Bronchial epithelial cell (primary cell): ENCODE results near the gene ATXN1L. TPM values are rescaled to one million over a fixed set of nuclear protein-coding genes. Genes with fewer than 3 reads are reported as not detected.
"Not testable (repeated sequence)": the region's sequence is repeated elsewhere in the genome, so short reads cannot be mapped to it uniquely, and the experiment has no call there.

ENCODE experiments used
- DNase-seq: peaks from one replicate; pipeline ENCODE4 v3.0.0-alpha.2; 2010; ENCODE audit warnings: low read depth
- FAIRE-seq: peaks from 2 replicates; lab custom pipeline; 2011; peaks lifted over from hg19 to GRCh38; lab: Jason Lieb, UNC
- H3K27me3 ChIP-seq: 2 replicates; pipeline ENCODE4 v1.5.1; 2011; ENCODE audit warnings: low read length; ENCODE audit not compliant: control insufficient read depth, insufficient read depth
- H3K36me3 ChIP-seq: 2 replicates; pipeline ENCODE4 v1.5.1; 2011; ENCODE audit warnings: low read length; ENCODE audit not compliant: control insufficient read depth, insufficient read depth
- H3K4me3 ChIP-seq: 2 replicates; pipeline ENCODE4 v1.5.1; 2011; ENCODE audit warnings: mild to moderate bottlenecking, low read depth, low read length, control low read depth
- total RNA-seq: library from RNA; depleted of rRNA; stranded (reverse); fragments of >200 nt; gene quantifications from 2 replicates; pipeline ENCODE4 v1.2.1, GENCODE V29; 2014
- TF ChIP-seq, protein P1 (sequence below): IDR thresholded peaks from 2 replicates; pipeline ENCODE4 v1.5.1; 2011; ENCODE audit warnings: mild to moderate bottlenecking, moderate library complexity, low read length, control low read depth, inconsistent platforms; ENCODE audit not compliant: insufficient read depth, severe bottlenecking

The ATXN1L gene
- total RNA-seq, 1 donor from 2014 or later, result 9.2 TPM

DNA sequence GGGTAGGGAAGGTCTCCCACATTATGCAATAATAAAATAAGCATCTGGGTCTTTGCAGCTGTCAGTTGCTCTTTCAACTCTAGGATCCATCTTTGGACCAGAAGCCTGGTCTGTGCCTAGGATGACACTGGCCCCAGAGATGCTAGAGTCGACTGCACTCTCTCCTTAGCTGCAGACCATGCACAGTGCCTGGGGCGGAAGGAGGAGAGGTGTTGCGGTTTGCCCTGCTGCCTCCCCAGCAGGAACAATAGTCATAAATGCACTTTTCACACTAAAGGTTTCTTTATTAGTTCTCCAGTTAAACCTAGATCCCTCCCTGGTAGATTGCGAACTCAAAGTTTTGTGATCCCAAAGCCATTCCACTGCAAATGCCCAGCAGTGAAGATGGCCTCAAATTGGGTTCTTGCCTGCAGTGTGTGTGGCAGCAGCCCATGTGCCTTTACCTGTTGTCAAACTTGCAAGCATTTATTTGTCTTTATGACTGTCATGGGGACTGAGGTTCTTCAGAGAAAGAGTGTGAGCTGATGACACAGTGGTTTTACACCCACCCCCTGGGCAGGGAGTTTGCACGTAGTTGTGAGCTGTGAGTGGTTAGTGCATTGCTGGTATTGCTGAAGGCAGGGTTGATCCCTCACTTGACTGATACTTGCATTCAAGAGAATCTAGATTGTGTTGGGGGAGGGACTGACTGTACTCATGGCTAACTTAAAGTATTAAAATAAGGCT lies 10.3 kb downstream of the ATXN1L start:
- DNase-seq (no peak), FAIRE-seq (no peak)
- H3K27me3 ChIP-seq, result no peaks in the 10 kb centered on the region
- peaks cover 5% of the 10 kb centered on the region for H3K36me3 ChIP-seq
- no peak overlapping the region for H3K4me3 ChIP-seq
- TF ChIP-seq, protein P1, sequence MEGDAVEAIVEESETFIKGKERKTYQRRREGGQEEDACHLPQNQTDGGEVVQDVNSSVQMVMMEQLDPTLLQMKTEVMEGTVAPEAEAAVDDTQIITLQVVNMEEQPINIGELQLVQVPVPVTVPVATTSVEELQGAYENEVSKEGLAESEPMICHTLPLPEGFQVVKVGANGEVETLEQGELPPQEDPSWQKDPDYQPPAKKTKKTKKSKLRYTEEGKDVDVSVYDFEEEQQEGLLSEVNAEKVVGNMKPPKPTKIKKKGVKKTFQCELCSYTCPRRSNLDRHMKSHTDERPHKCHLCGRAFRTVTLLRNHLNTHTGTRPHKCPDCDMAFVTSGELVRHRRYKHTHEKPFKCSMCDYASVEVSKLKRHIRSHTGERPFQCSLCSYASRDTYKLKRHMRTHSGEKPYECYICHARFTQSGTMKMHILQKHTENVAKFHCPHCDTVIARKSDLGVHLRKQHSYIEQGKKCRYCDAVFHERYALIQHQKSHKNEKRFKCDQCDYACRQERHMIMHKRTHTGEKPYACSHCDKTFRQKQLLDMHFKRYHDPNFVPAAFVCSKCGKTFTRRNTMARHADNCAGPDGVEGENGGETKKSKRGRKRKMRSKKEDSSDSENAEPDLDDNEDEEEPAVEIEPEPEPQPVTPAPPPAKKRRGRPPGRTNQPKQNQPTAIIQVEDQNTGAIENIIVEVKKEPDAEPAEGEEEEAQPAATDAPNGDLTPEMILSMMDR, result no peak

DNA sequence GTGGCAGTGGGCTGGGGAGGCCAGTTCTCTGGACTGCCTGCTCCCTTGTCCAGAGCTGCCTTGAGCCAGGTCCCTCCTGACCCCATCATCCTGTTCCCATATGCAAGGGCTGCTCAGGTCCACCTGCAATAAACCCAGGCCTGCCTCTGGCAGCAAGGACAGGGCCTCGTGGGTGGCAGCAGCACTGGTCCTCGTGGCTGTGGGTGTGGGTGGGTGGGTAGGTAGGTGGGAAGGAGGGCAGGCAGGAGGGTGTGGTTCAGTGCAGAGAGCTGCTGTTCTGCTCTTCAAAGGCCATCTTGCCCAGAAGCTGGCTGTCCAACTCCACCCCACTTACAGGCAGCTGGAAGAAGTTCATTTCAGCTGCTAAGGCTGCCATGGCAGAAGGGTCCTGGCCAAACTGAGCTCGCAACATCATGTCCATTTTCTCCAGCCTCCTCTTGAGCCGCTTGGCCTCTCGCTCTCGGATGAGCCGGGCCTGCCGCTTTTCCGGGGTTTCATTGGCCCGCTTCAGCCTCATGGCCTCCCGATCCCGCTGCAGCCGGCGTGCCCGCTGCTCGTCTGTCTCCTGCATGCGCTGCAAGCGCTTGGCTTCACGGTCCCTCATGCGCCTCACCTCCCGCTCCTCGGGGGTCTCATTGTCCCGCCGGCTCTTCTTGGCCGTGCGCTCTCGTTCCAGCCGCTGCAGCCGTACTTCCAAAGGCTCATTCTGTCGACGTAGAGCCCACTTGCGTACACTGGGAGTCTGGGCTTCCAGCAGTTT lies 14.2 kb downstream of the ATXN1L start:
- no peak for FAIRE-seq
- H3K36me3 ChIP-seq, result peaks cover 1% of the 10 kb centered on the region
- TF ChIP-seq, protein P1, result no peak
- H3K4me3 ChIP-seq, result no peak overlapping the region
- no peaks in the 10 kb centered on the region for H3K27me3 ChIP-seq
- DNase-seq, result no peak

DNA sequence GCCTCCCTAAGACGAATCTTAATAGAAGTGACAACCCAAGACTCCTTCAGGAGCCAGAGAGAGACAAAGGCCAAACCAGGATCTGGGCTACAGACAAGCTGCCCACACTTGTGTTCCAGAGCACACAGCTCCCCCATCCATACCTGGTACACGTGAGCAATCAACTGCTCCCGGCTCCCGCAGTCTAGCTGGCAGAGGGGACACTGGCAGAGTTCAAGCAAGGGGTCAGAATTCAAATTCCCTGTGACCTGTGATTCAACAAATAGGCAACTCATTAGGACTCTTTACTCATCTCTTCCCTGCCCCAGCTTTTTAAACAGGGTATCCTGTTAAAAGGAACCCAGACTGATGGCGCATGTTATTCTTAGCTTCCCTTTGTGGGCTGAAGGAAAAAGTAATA lies 18.2 kb downstream of the ATXN1L start:
- Histone ChIP-seq H3K4me3 (no peak overlapping the region), H3K27me3 (no peaks in the 10 kb centered on the region), H3K36me3 (peaks cover 4% of the 10 kb centered on the region)
- FAIRE-seq, result no peak
- DNase-seq, result no peak
- TF ChIP-seq, protein P1, result no peak

DNA sequence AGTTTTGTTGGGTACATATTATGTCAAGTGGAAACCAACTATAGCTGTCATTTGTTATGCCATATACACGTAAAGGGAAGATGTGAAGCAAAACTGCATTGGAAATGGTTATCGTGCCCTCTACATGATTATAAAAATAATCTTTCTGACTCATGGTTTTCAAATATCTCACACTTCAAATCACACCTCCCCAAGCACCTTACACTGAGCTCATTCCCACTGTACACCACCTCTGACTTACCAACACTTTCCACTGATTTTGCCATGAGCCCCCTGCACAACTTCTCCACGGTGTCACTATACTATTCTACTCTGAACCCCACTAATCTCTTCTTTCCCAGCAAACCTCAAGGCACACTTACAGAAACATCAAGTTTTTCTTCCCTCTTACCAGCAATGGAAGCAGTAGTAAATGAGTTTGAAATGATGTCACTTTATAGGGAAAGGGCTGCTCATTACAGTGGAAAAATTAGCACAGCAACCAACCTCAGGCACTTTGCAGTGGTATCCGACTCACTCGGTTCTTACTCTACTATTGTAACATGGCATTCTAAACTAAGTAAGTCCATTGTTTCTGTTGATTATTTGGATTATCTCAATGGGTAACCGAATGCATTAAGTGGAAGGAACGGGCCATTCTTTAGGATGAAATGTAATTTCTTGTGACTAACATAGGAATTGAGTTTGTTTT lies 19.5 kb downstream of the ATXN1L start:
- H3K4me3 ChIP-seq, result no peak overlapping the region

DNA sequence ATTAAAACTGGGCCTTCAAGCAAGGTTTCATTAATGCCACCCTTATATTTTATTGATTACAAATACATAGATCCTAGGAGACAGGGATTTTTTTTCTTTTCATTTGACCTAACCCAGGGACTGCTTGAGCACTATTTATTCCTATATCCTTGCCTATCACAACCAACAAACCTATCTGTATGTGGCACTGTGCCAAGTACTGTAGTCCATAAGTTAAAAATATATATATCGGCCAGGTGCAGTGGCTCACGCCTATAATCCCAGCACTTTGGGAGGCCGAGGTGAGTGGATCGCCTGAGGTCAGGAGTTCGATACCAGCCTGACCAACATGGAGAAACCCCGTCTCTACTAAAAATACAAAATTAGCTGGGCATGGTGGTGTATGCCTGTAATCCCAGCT lies 21.4 kb downstream of the ATXN1L start:
- H3K4me3 ChIP-seq, H3K27me3 ChIP-seq, FAIRE-seq, DNase-seq, H3K36me3 ChIP-seq: not testable (repeated sequence)

More for the DNA sequence above, 19.5 kb downstream of the ATXN1L start:
- DNase-seq (no peak), FAIRE-seq (peak; percentile 55)
- Histone ChIP-seq H3K36me3 (peaks cover 4% of the 10 kb centered on the region), H3K27me3 (no peaks in the 10 kb centered on the region)
- TF ChIP-seq, protein P1, result no peak

DNA sequence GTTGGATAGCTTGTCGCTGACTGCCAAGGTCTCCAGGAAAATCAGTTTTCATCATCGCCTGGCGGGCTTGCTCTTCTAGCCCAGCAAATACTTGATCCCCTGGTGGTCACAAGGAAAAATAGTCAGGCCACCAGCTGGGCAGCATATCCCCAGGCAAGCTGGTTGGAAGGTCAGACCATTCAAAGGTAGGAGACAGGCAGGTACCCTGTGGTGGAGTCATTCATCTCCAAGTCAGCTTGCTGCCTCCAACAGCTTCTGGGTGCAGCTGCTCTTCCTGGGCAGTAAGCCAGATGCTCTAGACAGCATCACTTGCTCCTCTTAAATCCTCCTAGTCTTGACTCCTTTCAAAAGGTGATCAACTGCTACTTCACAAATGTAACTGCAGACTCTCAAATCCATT lies 22.2 kb downstream of the ATXN1L start:
- H3K27me3 ChIP-seq, result no peaks in the 10 kb centered on the region
- H3K36me3 ChIP-seq, result peaks cover 4% of the 10 kb centered on the region
- FAIRE-seq (no peak), DNase-seq (no peak)
- TF ChIP-seq, protein P1, result no peak
- no peak overlapping the region for H3K4me3 ChIP-seq
